MM.1S (cell line): ENCODE results near the gene PCF11.

Experiments used
- DNase-seq: peaks from one replicate; pipeline ENCODE4 v3.0.0-alpha.2; 2015
- H2AFZ ChIP-seq: fragments of 300-600 bp; sonication (generic); 2 replicates; pipeline ENCODE4 v1.6.0; 2016; ENCODE audit warnings: antibody characterized with exemption, low read length
- H3F3A ChIP-seq: fragments of 300-600 bp; sonication (generic); 2 replicates; pipeline ENCODE4 v1.6.1; 2016; ENCODE audit warnings: mild to moderate bottlenecking, antibody characterized with exemption, low read length, moderate library complexity, mixed read lengths; ENCODE audit not compliant: insufficient read depth
- H3K27ac ChIP-seq: fragments of 300-600 bp; sonication (generic); 2 replicates; pipeline ENCODE4 v1.5.1; 2016; ENCODE audit warnings: mild to moderate bottlenecking, low read length
- H3K27me3 ChIP-seq: fragments of 300-600 bp; sonication (generic); replicated peaks from 2 replicates; pipeline ENCODE4 v1.6.0; 2016; ENCODE audit warnings: low read length; ENCODE audit not compliant: insufficient read depth
- H3K36me3 ChIP-seq: fragments of 300-600 bp; sonication (generic); replicated peaks from 2 replicates; pipeline ENCODE4 v1.6.1; 2016; ENCODE audit warnings: mild to moderate bottlenecking, low read length, mixed read lengths; ENCODE audit not compliant: insufficient read depth
- H3K4me1 ChIP-seq: fragments of 300-600 bp; sonication (generic); 2 replicates; pipeline ENCODE4 v1.6.1; 2016; ENCODE audit warnings: low read length, mixed read lengths
- H3K4me2 ChIP-seq: fragments of 300-600 bp; sonication (generic); 2 replicates; pipeline ENCODE4 v1.6.0; 2016; ENCODE audit warnings: low read depth, low read length
- H3K4me3 ChIP-seq: fragments of 300-600 bp; sonication (generic); 2 replicates; pipeline ENCODE4 v1.5.1; 2016; ENCODE audit warnings: low read length, mixed read lengths
- H3K79me2 ChIP-seq: fragments of 300-600 bp; sonication (generic); 2 replicates; pipeline ENCODE4 v1.6.1; 2016; ENCODE audit warnings: mixed run types, low read length, mixed read lengths
- H3K9ac ChIP-seq: fragments of 300-600 bp; sonication (generic); 2 replicates; pipeline ENCODE4 v1.6.1; 2016; ENCODE audit warnings: low read length, mixed read lengths
- H3K9me2 ChIP-seq: fragments of 300-600 bp; sonication (generic); replicated peaks from 2 replicates; pipeline ENCODE4 v1.6.1; 2016; ENCODE audit warnings: mild to moderate bottlenecking, low read length, mixed read lengths; ENCODE audit not compliant: insufficient read depth
- H3K9me3 ChIP-seq: fragments of 300-600 bp; sonication (generic); replicated peaks from 2 replicates; pipeline ENCODE4 v1.6.1; 2016; ENCODE audit warnings: mild to moderate bottlenecking, low read length, mixed read lengths; ENCODE audit not compliant: insufficient read depth
- H4K20me1 ChIP-seq: fragments of 300-600 bp; sonication (generic); 2 replicates; pipeline ENCODE4 v1.6.1; 2016; ENCODE audit warnings: mild to moderate bottlenecking, low read length, moderate library complexity, mixed read lengths; ENCODE audit not compliant: insufficient read depth
- EZH2 ChIP-seq: fragments of 300-600 bp; sonication (generic); optimal IDR thresholded peaks from 2 replicates; pipeline ENCODE3; 2017; ENCODE audit warnings: low read depth, mild to moderate bottlenecking, antibody characterized with exemption, low read length, mixed read lengths
- EZH2phosphoT487 ChIP-seq: fragments of 300-600 bp; sonication (generic); IDR thresholded peaks from 2 replicates; pipeline ENCODE4 v1.6.1; 2018; ENCODE audit warnings: antibody characterized with exemption, low read length
- TF ChIP-seq, protein P1 (sequence below): fragments of 300-600 bp; sonication (generic); IDR thresholded peaks from 2 replicates; pipeline ENCODE4 v1.5.1; 2016; ENCODE audit warnings: antibody characterized with exemption, low read length, mixed read lengths

Gene PCF11

DNA sequence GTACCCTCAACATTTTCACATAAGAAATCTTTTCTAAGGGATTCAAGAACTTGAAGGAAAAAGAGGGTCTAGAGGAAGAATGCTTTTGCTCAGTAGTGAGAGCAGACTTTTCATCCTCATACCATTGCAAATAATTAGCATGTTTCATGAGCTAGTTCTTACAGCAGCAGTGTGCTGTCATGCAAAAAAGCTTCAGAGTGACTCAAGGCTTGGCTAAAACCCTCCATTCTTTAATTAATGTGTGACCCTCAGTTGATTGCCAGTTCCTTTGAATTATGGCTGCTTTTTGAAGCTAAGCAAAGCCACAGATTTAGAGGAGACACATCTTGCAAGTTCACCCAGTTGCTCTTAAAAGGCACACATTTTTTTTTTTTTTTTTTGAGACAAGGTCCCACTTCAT, 36.6 kb upstream of the PCF11 start:
- Histone ChIP-seq H3F3A (peaks cover 22% of the 10 kb centered on the region), H3K9me2 (no peaks in the 10 kb centered on the region), H3K27ac (no peak overlapping the region), H3K4me2 (no peak overlapping the region), H2AFZ (no peak overlapping the region), H3K4me1 (peaks cover 37% of the 10 kb centered on the region), H3K4me3 (no peak overlapping the region), H4K20me1 (no peaks in the 10 kb centered on the region), H3K36me3 (no peaks in the 10 kb centered on the region), H3K27me3 (no peaks in the 10 kb centered on the region), H3K79me2 (no peaks in the 10 kb centered on the region), H3K9me3 (no peaks in the 10 kb centered on the region), H3K9ac (no peak overlapping the region)
- DNase-seq, result no peak
- no peak for TF ChIP-seq EZH2phosphoT487
- TF ChIP-seq, protein P1, sequence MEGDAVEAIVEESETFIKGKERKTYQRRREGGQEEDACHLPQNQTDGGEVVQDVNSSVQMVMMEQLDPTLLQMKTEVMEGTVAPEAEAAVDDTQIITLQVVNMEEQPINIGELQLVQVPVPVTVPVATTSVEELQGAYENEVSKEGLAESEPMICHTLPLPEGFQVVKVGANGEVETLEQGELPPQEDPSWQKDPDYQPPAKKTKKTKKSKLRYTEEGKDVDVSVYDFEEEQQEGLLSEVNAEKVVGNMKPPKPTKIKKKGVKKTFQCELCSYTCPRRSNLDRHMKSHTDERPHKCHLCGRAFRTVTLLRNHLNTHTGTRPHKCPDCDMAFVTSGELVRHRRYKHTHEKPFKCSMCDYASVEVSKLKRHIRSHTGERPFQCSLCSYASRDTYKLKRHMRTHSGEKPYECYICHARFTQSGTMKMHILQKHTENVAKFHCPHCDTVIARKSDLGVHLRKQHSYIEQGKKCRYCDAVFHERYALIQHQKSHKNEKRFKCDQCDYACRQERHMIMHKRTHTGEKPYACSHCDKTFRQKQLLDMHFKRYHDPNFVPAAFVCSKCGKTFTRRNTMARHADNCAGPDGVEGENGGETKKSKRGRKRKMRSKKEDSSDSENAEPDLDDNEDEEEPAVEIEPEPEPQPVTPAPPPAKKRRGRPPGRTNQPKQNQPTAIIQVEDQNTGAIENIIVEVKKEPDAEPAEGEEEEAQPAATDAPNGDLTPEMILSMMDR, result no peak

DNA sequence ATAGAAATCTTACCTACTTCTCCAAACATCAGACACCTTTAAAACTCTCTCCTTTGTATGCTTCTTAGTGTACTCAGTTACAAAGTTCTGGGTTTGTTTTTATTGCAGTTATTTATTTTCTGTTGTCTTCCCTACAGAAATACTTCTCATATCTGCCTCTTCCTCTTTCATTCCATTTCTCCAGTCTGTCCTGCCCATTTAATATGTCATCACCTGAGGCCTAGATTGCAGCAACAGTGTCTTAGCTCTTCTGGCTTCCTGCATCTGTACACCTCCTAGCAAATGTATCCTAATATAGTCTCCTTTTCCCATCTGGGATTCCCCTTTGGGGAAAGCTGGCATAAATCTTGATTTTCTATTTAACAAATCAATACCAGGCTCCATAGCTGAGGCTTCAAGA, 34.9 kb upstream of the PCF11 start:
- H3K9me3 ChIP-seq, result no peaks in the 10 kb centered on the region
- no peak overlapping the region for H3K9ac ChIP-seq
- no peak for DNase-seq
- no peak overlapping the region for H3K4me3 ChIP-seq
- H3K4me1 ChIP-seq, result peaks cover 28% of the 10 kb centered on the region
- H3F3A ChIP-seq, result peaks cover 18% of the 10 kb centered on the region
- H3K79me2 ChIP-seq, result no peaks in the 10 kb centered on the region
- H3K9me2 ChIP-seq, result no peaks in the 10 kb centered on the region
- H4K20me1 ChIP-seq, result no peaks in the 10 kb centered on the region
- no peaks in the 10 kb centered on the region for H3K36me3 ChIP-seq
- H3K4me2 ChIP-seq, result no peak overlapping the region
- TF ChIP-seq, protein P1, result no peak
- TF ChIP-seq EZH2, result no peak
- TF ChIP-seq EZH2phosphoT487, result no peak
- H3K27me3 ChIP-seq, result no peaks in the 10 kb centered on the region
- H2AFZ ChIP-seq, result no peak overlapping the region
- no peak overlapping the region for H3K27ac ChIP-seq

DNA sequence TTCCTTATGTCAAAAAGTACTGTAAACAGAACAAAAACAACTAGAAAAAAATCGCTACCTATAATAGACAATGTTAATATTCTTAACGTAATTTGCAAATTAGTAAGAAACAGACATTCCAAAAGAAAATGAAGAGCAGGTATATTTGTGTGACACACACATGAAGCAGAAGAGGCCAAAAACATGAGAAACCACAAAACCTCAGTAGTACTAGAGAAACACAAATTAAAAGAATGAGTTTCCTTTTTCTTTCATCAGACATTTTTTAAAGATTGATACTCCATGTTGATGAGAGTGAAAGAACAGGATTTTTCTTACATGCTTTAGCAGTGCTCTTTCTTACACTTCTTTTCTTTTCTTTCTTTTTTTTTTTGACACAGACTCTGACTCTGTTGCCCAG, 34.2 kb upstream of the PCF11 start:
- TF ChIP-seq, protein P1, result no peak
- no peak for TF ChIP-seq EZH2
- Histone ChIP-seq H4K20me1 (no peaks in the 10 kb centered on the region), H3K4me1 (peaks cover 24% of the 10 kb centered on the region), H3F3A (peaks cover 12% of the 10 kb centered on the region), H3K9me3 (no peaks in the 10 kb centered on the region), H2AFZ (no peak overlapping the region), H3K27ac (no peak overlapping the region), H3K36me3 (no peaks in the 10 kb centered on the region), H3K79me2 (no peaks in the 10 kb centered on the region), H3K4me2 (no peak overlapping the region), H3K4me3 (no peak overlapping the region), H3K9ac (no peak overlapping the region), H3K9me2 (no peaks in the 10 kb centered on the region), H3K27me3 (no peaks in the 10 kb centered on the region)
- DNase-seq, result no peak
